A549 (cell line): ENCODE data around the gene ZNF345.

Experiments
- CTCF ChIP-seq: fragments of >200 bp; sonication (Bioruptor Twin); formaldehyde crosslinking; IDR thresholded peaks from 3 replicates; pipeline ENCODE4 v1.5.1; 2016
- KDM1A ChIP-seq: fragments of 200-600 bp; sonication (generic); IDR thresholded peaks from 2 replicates; pipeline ENCODE4 v1.6.1; 2016; ENCODE audit warnings: low read depth, mild to moderate bottlenecking
- MYC ChIP-seq: IDR thresholded peaks from 2 replicates; pipeline ENCODE4 v1.6.1; 2012; ENCODE audit warnings: mild to moderate bottlenecking, inconsistent platforms, low read length, improper control_type of control experiment, borderline replicate concordance

DNA sequence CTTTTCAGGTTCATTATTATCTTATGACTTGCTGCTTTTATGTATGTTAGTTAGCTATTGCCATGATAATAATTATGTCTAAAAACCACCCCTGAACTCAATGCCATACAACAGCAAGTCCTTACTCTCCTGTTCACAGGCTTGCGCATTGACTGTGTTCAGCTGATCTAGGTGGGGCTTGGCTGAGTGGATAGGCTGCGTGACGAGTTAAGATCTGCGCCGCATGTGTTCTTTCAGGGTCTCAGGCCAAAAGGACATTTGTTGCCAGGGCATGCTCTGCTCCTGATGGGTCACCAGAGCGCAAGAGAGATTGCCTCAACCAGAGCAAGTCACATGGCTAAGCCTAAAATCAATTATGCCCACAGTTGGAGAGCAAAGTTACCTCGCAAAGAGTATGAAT is 66.3 kb downstream of the ZNF345 start:
- TF ChIP-seq MYC (no peak), KDM1A (no peak), CTCF (no peak)
